Prostate gland (tissue), 2 donors: Measurements from ENCODE around the gene LY6G5C. TPM values are rescaled to one million over a fixed set of nuclear protein-coding genes. Genes with fewer than 3 reads are reported as not detected.

Source experiments
- DNase-seq: peaks from one replicate; pipeline ENCODE4 v3.0.0-alpha.2; 2019; ENCODE audit warnings: low spot score
- H3K27ac ChIP-seq, 2 donors: fragments of 200-600 bp; sonication (generic); 2 replicates each; pipeline ENCODE4 v1.5.1; 2017 to 2019
- H3K27me3 ChIP-seq: fragments of 200-600 bp; sonication (generic); replicated peaks from 2 replicates; pipeline ENCODE4 v1.5.1; 2019; ENCODE audit not compliant: insufficient read depth
- H3K36me3 ChIP-seq, 2 donors: fragments of 200-600 bp; sonication (generic); 1 replicate in 1 of 2; 2 replicates in 1 of 2; pipeline versions ENCODE4 v1.5.1 to v1.8.1; 2017 to 2019
- H3K4me1 ChIP-seq: fragments of 200-600 bp; sonication (generic); replicated peaks from 2 replicates; pipeline ENCODE4 v1.5.1; 2019
- H3K4me3 ChIP-seq, 2 donors: fragments of 200-600 bp; sonication (generic); 2 replicates each; pipeline ENCODE4 v1.5.1; 2017 to 2019
- H3K9me3 ChIP-seq: fragments of 200-600 bp; sonication (generic); 2 replicates; pipeline ENCODE4 v1.5.1; 2017
- POLR2A ChIP-seq: fragments of 450-650 bp; IDR thresholded peaks from one replicate; pipeline ENCODE4 v1.6.1; 2016; ENCODE audit warnings: antibody characterized with exemption, mild to moderate bottlenecking
- POLR2AphosphoS5 ChIP-seq: sonication (generic); formaldehyde crosslinking; IDR thresholded peaks from one replicate; pipeline ENCODE4 v1.6.1; 2017; ENCODE audit warnings: antibody characterized with exemption
- WGBS: methylation state at CpG from one replicate; pipeline ENCODE4 v1.1.5; 2018; 5-methylcytosine and 5-hydroxymethylcytosine counted together
- intact Hi-C: fragments of 100-400 bp; cut with DNase I; formaldehyde crosslinking; loops from one replicate; pipeline ENCODE4 v1.14.2; 2022
- total RNA-seq, 2 donors: library from RNA; depleted of rRNA; stranded (reverse); fragments of >200 nt; gene quantifications; one replicate each; pipeline ENCODE4 v1.1.0, GENCODE V29; 2016
- TF ChIP-seq, protein P1 (sequence below), 4 experiments: fragments of 200-600 bp in 2 of 4; fragments of 450-650 bp in 2 of 4; sonication (generic) in 2 of 4; IDR thresholded peaks; 1 replicate in 3 of 4; 2 replicates in 1 of 4; pipeline ENCODE4 v1.5.1; 2016 to 2019; ENCODE audit warnings: antibody characterized with exemption in 4 of 4, mild to moderate bottlenecking in 2 of 4, moderate library complexity in 2 of 4

LY6G5C gene
- total RNA-seq, 2 donors from 2014 or later = 1.6 to 2.6 TPM

DNA sequence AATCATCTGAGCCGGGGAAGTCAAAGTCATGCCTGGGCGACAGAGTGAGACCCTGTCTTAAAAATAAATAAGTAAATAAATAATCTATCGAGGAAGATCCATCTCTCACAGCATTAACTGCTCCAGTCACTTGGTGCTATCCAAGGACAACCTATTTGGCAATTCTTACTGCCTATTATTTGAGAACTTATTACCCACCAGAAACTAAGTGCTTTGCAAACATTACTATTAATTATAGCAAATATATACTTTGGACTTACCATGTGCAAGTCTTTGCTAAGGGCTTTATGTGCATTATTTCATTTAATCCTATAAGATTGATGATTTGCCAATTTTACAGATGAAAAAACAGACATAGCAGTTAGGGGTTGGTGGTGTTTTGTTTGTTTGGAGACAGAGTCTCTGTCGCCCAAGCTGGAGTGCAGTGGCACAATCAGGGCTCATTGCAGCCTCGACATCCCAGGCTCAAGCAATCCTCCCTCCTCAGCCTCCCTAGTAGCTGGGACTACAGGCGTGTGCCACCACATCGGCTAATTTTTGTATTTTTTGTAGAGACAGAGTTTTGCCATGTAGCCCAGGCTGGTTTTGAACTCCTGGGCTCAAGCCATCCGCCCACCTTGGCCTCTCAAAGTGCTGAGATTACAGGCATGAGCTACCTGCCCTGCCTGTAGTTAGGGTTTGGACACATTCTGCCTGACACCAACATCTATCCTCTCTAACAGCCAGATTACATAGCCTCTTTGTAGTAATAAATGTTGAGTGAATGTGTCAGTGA, 26.1 kb downstream of the LY6G5C start:
- intact Hi-C loops = no loop called here
- Histone ChIP-seq H3K9me3 (no peaks in the 10 kb centered on the region), H3K4me1 (peaks cover 21% of the 10 kb centered on the region), H3K27me3 (no peaks in the 10 kb centered on the region), H3K36me3 (no peaks in the 10 kb centered on the region), H3K4me3 (no peak overlapping the region), H3K27ac (no peak overlapping the region)
- WGBS = 84% methylated on average over 8 of the region's 8 CpGs
- TF ChIP-seq POLR2AphosphoS5 (no peak), POLR2A (no peak)
- TF ChIP-seq, protein P1, sequence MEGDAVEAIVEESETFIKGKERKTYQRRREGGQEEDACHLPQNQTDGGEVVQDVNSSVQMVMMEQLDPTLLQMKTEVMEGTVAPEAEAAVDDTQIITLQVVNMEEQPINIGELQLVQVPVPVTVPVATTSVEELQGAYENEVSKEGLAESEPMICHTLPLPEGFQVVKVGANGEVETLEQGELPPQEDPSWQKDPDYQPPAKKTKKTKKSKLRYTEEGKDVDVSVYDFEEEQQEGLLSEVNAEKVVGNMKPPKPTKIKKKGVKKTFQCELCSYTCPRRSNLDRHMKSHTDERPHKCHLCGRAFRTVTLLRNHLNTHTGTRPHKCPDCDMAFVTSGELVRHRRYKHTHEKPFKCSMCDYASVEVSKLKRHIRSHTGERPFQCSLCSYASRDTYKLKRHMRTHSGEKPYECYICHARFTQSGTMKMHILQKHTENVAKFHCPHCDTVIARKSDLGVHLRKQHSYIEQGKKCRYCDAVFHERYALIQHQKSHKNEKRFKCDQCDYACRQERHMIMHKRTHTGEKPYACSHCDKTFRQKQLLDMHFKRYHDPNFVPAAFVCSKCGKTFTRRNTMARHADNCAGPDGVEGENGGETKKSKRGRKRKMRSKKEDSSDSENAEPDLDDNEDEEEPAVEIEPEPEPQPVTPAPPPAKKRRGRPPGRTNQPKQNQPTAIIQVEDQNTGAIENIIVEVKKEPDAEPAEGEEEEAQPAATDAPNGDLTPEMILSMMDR (IDR thresholded peaks at IDR 0.05) = no peak
- DNase-seq = no peak

GRCh38 chr6:31652925-31653724, 27.7 kb downstream of the LY6G5C start:
- intact Hi-C loops = no loop called here
- peaks cover 5% of the 10 kb centered on the region for H3K4me1 ChIP-seq

DNA sequence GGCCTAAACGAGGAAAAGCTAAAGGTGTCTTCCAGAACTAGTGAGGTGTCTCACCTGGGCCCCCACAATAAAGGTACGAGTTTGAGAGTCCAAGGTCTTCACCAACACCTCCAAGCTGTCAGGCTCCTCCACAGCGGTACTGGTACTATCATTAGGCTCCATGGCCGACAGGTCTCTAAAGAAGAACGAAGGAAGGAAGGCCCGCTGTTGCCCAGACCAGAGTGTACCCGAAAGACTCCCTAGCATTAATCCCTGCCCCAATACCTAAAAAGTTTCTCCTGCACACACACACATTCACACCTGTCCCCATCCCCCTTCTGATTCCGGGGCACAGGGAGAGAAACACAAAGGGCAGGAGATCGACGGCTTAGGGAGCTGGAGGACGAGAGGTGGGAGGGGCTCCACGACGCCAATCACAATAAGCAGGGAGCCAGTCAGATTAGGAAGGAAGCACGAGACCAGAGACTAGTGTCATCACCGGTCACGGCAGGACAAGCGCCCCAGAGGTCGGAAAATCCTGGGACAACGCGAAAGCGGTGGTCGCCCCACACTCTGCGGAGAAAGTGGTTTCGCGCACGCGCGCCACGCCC, 29.2 kb downstream of the LY6G5C start:
- peak; percentile 78 for DNase-seq

More at GRCh38 chr6:31652925-31653724, 27.7 kb downstream of the LY6G5C start:
- H3K27me3 ChIP-seq = no peaks in the 10 kb centered on the region
- peak overlapping the region; percentile 97 to 99 for H3K27ac ChIP-seq
- TF ChIP-seq, protein P1 (IDR thresholded peaks at IDR 0.05) = no peak
- TF ChIP-seq POLR2A (peak; percentile 71), POLR2AphosphoS5 (peak; percentile 91)
- no peaks in the 10 kb centered on the region for H3K9me3 ChIP-seq
- WGBS = 5% methylated on average over 37 of the region's 37 CpGs
- peaks cover 7 to 13% of the 10 kb centered on the region in 2 donors for H3K36me3 ChIP-seq
- peak overlapping the region; percentile 64 to 72 for H3K4me3 ChIP-seq
- DNase-seq = peak; percentile 86

DNA sequence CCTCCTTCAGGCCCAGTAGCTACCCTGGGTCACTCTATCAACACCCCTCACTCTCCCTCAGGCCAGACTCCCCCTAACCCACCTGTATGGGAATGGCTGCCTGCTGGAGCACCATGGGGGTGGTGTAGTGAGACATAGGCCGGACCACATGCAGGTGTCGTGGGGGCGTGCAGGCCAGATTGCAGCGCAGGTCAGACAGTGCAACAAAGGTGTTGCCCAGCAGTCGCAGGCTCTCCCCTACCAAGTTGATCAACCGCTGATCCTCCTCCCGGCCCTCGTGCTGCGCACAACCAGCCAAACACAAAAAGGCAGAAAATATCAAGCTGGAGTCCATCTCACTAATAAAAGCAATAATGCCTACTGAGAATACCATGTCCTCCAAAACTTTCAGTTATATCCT, 35.5 kb downstream of the LY6G5C start:
- H3K27me3 ChIP-seq = no peaks in the 10 kb centered on the region
- no peaks in the 10 kb centered on the region for H3K4me1 ChIP-seq
- no peak for DNase-seq
- H3K27ac ChIP-seq = no peak overlapping the region
- 97% methylated on average over 9 of the region's 9 CpGs for WGBS
- peaks cover 45 to 73% of the 10 kb centered on the region in 2 donors for H3K36me3 ChIP-seq
- H3K9me3 ChIP-seq = no peaks in the 10 kb centered on the region
- intact Hi-C loops = no loop called here
- H3K4me3 ChIP-seq = no peak overlapping the region
- TF ChIP-seq POLR2AphosphoS5 (no peak), POLR2A (no peak)
- TF ChIP-seq, protein P1 (IDR thresholded peaks at IDR 0.05) = no peak

More for the DNA sequence above, 29.2 kb downstream of the LY6G5C start:
- TF ChIP-seq POLR2A (peak; percentile 37), POLR2AphosphoS5 (peak; percentile 70)
- TF ChIP-seq, protein P1 (IDR thresholded peaks at IDR 0.05) = no peak
- Histone ChIP-seq H3K9me3 (no peaks in the 10 kb centered on the region), H3K36me3 (peaks cover 14 to 26% of the 10 kb centered on the region in 2 donors), H3K27me3 (no peaks in the 10 kb centered on the region), H3K4me3 (peak overlapping the region; percentile 64 to 72), H3K27ac (peak overlapping the region; percentile 97 to 99), H3K4me1 (peaks cover 5% of the 10 kb centered on the region)
- intact Hi-C loops = no loop called here
- WGBS = 2% methylated on average over 26 of the region's 29 CpGs
